ENCODE measurements around the gene FRZB. TPM values are rescaled to one million over a fixed set of nuclear protein-coding genes. Genes with fewer than 3 reads are reported as not detected.
"Not testable (repeated sequence)": the region's sequence is repeated elsewhere in the genome, so short reads cannot be mapped to it uniquely, and the experiment has no call there.

Gene FRZB
- total RNA-seq, 3 donors from 2014 or later = 1.8 to 12.0 (median 2.9) TPM

DNA sequence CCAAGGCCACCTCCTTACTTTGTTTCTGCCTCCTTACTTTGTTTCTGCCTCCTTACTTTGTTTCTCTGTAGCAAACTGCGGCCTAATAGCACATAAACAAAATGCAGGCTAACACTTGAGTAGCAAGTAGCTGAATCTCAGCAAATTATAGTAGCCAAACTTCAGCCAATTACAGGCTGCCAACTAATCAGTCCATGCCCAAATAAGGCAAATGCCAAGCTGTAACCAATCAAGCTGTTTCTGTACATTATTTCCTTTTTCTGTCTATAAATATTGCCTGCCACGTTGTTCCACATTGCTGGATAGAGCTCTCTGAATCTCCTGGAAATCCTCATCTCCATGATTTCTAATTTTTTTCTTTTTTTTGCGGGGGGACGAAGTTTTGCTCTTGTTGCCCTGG is 28.7 kb upstream of the FRZB start:
- Histone ChIP-seq H3K36me3 (no peaks in the 10 kb centered on the region), H3K27ac (no peak overlapping the region), H3K9me3 (no peaks in the 10 kb centered on the region), H3K4me1 (no peaks in the 10 kb centered on the region), H3K27me3 (no peaks in the 10 kb centered on the region), H3K4me3 (no peak overlapping the region)
- no peak for TF ChIP-seq CTCF (IDR thresholded peaks at IDR 0.05)
- no peak for TF ChIP-seq POLR2AphosphoS5 (IDR thresholded peaks at IDR 0.05)
- no peak for TF ChIP-seq POLR2A (IDR thresholded peaks at IDR 0.05)
- DNase-seq (ENCODE audit: low spot score in 2 of 2) = no peak
- intact Hi-C loops (cut with DNase I; ENCODE audit: low total_unique reads) = no loop called here

- intact Hi-C loops (cut with DNase I; ENCODE audit: low total_unique reads) = no loop called here
- no peaks in the 10 kb centered on the region for H3K4me1 ChIP-seq
- H3K27ac ChIP-seq = no peak overlapping the region
- no peaks in the 10 kb centered on the region for H3K36me3 ChIP-seq
- H3K9me3 ChIP-seq = no peaks in the 10 kb centered on the region
- H3K4me3 ChIP-seq = no peak overlapping the region
- no peaks in the 10 kb centered on the region for H3K27me3 ChIP-seq
- DNase-seq (ENCODE audit: low spot score in 2 of 2) = no peak
- no peak for TF ChIP-seq CTCF (IDR thresholded peaks at IDR 0.05)
- TF ChIP-seq POLR2AphosphoS5 (IDR thresholded peaks at IDR 0.05) = no peak
- no peak for TF ChIP-seq POLR2A (IDR thresholded peaks at IDR 0.05)
Measured at GRCh38 chr2:182894174-182894573, 27.7 kb upstream of the FRZB start.

DNA sequence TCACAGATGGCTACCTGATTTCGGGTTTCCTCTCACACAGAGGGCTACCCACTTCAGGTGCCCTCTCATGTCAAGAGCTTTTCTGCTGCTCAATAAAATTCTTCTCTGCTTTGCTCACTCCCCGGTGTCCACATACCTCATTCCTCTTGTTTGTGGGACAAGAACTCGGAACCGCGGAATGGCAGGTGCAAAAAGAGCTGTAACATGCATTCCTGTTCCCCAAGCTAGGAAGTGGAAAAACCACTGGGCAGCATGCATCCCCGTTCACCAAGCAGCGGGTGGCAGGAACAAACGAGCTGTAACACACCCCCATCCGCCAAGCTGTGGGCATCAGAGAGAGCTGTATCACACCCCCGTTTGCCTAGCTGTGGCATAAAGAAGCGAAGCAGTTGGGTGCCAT is 27.2 kb upstream of the FRZB start:
- no peak overlapping the region for H3K4me3 ChIP-seq
- H3K36me3 ChIP-seq = no peaks in the 10 kb centered on the region
- H3K27me3 ChIP-seq = no peaks in the 10 kb centered on the region
- no peak for DNase-seq (ENCODE audit: low spot score in 2 of 2)
- H3K27ac ChIP-seq = no peak overlapping the region
- no peaks in the 10 kb centered on the region for H3K9me3 ChIP-seq
- intact Hi-C loops (cut with DNase I; ENCODE audit: low total_unique reads) = no loop called here
- no peaks in the 10 kb centered on the region for H3K4me1 ChIP-seq
- TF ChIP-seq CTCF (IDR thresholded peaks at IDR 0.05) (no peak), POLR2A (IDR thresholded peaks at IDR 0.05) (no peak), POLR2AphosphoS5 (IDR thresholded peaks at IDR 0.05) (no peak)

- H3K27ac ChIP-seq = not testable (repeated sequence)
Measured at GRCh38 chr2:182893035-182893434, 26.6 kb upstream of the FRZB start.

DNA sequence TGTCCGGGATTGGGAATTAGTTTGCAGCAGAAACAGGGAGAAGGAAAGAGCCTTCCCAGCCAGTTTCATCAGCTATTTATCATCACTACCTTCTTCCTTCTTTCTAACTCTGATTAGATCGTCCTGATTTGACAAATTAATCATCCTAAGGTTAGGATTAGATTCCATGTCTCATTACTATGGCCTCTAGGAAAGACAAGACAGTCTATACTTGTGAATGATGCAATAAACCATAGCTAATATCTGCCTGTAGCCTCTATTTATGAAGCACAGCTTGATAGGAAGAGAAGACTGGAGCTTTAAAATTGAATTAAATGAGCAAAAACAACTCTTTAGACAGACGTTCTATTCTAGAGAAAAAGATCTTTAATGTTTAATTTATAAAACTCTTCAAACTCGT is 25.2 kb upstream of the FRZB start:
- Histone ChIP-seq H3K27me3 (no peaks in the 10 kb centered on the region), H3K4me1 (no peaks in the 10 kb centered on the region), H3K4me3 (no peak overlapping the region), H3K36me3 (no peaks in the 10 kb centered on the region), H3K27ac (no peak overlapping the region), H3K9me3 (no peaks in the 10 kb centered on the region)
- no peak for DNase-seq (ENCODE audit: low spot score in 2 of 2)
- intact Hi-C loops (cut with DNase I; ENCODE audit: low total_unique reads) = no loop called here
- TF ChIP-seq CTCF (IDR thresholded peaks at IDR 0.05) (no peak), POLR2AphosphoS5 (IDR thresholded peaks at IDR 0.05) (no peak), POLR2A (IDR thresholded peaks at IDR 0.05) (no peak)

More at GRCh38 chr2:182893035-182893434, 26.6 kb upstream of the FRZB start:
- H3K27me3 ChIP-seq; H3K4me1 ChIP-seq; H3K9me3 ChIP-seq; H3K36me3 ChIP-seq; DNase-seq (ENCODE audit: low spot score in 2 of 2); intact Hi-C loops (cut with DNase I; ENCODE audit: low total_unique reads); H3K4me3 ChIP-seq: not testable (repeated sequence)

DNA sequence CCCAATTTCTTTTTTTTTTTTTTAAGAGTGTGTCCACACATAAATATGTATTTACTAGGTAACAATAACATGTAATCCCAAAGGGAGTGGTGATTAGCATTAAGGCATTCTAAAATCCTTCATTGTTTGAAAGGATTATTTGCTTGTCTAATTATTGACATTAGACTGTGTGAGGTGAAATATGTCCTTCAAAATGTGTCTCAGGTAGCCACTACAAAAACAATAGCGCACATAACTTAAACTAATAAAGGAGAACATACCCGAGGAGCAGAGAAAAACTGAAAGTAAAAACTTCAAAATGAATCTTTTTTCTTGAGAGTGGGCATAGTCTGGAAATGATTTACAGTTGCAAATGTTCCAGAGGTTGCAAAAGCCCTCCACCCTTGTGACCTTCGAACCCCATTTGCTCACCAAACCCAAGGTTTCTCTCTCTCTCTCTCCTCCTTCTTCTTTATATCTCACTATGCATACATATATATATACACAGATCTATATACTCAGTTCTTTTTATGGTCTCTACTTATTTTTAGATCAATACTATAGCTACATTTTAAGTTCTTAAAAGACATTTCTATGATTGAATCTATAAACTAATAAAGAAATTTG is 24.4 kb upstream of the FRZB start:
- H3K27me3 ChIP-seq = no peaks in the 10 kb centered on the region
- H3K4me1 ChIP-seq = no peaks in the 10 kb centered on the region
- H3K4me3 ChIP-seq = no peak overlapping the region
- no peaks in the 10 kb centered on the region for H3K36me3 ChIP-seq
- H3K9me3 ChIP-seq = no peaks in the 10 kb centered on the region
- TF ChIP-seq POLR2A (IDR thresholded peaks at IDR 0.05) = no peak
- TF ChIP-seq POLR2AphosphoS5 (IDR thresholded peaks at IDR 0.05) = no peak
- no peak for TF ChIP-seq CTCF (IDR thresholded peaks at IDR 0.05)
- no peak for DNase-seq (ENCODE audit: low spot score in 2 of 2)
- intact Hi-C loops (cut with DNase I; ENCODE audit: low total_unique reads) = no loop called here
- H3K27ac ChIP-seq = no peak overlapping the region
